Stimulated activated CD4-positive, alpha-beta T cell treated with anti-CD3 and anti-CD28 coated beads, Interleukin-1b, Interleukin-23, amount 100 ng/mL, for 1 hour (primary cell): ENCODE measurements around the gene NR1H2.

Experiments used
- DNase-seq, 2 donors: peaks; one replicate each; pipeline ENCODE4 v3.0.0-alpha.2; 2020; ENCODE audit warnings: low read depth in 2 of 2

The NR1H2 gene

DNA sequence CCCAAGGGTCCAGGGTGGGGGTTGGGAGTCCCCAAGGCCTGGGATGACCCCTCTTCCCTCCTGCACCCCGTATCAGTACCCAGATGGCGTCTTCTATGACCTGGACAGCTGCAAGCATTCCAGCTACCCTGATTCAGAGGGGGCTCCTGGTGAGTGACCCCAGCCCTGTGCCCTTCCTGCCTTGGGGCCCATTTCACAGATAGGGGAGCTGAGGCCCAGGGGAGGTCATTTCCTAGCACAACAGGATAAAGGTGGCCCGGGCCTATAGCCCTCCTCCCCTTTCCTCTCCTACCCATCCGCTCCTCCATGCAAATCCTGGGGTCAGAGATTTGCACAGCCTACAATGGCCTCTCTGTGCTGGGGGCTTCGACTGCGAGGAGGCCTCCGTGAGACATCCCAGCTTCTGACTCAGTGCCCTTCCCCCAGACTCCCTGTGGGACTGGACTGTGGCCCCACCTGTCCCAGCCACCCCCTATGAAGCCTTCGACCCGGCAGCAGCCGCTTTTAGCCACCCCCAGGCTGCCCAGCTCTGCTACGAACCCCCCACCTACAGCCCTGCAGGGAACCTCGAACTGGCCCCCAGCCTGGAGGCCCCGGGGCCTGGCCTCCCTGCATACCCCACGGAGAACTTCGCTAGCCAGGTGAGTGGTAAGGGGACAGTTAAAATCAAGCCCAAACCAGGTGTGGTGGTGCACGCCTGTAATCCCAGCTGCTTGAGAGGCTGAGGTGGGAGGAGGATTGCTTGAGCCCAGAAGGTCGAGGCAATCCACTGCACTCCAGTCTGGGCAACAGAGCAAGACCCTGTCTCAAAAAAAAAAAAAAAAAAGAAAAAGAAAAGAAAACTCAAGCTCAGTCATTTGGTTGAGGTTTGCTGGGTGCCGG, 46.4 kb downstream of the NR1H2 start:
- DNase-seq: no peak

GRCh38 chr19:50423279-50424113, 47.2 kb downstream of the NR1H2 start:
- DNase-seq: no peak

DNA sequence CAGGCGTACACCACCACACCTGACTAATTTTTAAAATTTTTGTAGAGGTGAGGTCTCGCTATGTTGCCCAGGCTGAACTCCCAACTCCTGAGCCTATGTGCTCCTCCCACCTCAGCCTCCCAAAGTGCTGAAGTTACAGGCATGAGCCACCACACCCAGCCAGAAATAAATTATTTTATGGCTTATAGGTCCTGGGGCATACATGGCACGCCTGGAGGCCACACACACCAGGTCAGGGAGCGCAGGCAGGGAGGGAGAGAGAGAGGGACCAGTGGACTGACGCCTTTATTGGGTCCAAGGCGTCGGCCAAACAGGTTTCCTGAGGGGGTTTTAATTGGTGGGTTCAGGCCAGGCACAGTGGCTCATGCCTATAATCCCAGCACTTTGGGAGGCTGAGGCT, 49.3 kb downstream of the NR1H2 start:
- no peak for DNase-seq

GRCh38 chr19:50427318-50427925, 51.2 kb downstream of the NR1H2 start:
- no peak for DNase-seq

DNA sequence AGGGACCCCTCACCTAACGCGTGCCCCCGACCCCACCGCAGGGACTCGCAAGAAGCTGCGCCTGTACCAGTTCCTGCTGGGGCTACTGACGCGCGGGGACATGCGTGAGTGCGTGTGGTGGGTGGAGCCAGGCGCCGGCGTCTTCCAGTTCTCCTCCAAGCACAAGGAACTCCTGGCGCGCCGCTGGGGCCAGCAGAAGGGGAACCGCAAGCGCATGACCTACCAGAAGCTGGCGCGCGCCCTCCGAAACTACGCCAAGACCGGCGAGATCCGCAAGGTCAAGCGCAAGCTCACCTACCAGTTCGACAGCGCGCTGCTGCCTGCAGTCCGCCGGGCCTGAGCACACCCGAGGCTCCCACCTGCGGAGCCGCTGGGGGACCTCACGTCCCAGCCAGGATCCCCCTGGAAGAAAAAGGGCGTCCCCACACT, 51.8 kb downstream of the NR1H2 start:
- DNase-seq: no peak

GRCh38 chr19:50428772-50429463, 52.7 kb downstream of the NR1H2 start:
- no peak for DNase-seq

DNA sequence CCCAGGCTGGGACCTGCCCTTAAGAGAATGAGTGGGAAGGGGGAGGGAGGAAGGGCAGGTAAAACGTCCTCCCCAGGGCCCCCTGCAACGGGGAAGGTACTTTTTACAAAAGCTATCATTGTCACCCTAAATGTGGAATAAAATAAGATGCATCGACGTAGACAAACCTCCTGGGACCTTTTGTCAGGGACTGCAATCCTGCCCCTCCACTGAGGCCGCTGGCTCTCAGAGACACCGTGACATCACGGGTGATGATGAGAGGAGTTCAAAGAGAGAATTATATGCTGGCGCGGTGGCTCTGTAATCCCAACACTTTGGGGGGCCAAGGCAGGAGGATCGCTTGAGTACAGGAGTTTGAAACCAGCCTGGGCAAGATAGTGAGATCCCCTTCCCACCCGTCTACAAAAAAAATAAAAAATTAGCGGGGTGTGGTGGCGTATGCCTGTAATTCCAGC, 54.7 kb downstream of the NR1H2 start:
- no peak for DNase-seq

DNA sequence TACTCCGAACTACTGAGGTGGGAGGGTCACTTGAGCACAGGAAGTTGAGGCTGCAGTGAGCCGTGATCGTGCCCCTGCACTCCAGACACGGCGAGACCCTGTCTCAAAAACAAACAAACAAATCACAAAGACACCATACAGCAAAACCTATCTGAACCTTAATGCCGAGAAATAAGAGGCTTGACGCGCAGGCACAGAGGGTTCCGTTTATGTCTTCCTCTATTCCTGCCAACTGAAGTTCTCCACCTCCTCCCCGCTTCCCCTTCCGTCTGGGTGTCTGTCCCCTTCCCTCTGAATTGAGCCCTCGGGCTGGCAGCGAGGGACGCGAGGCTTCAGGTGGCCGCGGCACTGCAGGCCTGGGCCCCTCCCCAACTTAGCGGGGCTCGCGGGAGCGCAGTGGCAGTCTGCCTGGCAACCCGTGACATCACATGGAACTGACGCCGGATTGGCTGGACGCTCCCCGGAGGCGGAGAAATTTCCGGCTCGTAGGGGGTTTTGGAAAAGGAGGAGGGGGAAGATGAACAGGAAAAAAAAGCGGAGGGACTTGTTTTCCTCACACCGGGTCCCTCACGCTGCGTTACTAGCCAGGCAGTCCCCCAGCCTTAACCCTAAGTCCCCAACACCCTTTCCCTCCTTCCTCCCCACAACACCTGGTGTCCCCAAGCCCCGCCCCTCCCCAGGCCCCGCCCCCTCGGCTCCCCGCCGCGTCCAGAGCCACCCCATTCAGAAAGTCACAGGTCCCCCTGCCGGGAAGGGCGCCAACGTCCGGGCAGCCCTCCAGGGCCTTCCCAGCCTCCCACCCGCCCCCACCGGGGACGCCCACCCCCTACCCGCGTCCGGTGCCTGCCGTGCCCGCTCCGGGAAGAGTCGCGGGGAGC, 55.3 kb downstream of the NR1H2 start:
- DNase-seq: peak; percentile 55 to 84

DNA sequence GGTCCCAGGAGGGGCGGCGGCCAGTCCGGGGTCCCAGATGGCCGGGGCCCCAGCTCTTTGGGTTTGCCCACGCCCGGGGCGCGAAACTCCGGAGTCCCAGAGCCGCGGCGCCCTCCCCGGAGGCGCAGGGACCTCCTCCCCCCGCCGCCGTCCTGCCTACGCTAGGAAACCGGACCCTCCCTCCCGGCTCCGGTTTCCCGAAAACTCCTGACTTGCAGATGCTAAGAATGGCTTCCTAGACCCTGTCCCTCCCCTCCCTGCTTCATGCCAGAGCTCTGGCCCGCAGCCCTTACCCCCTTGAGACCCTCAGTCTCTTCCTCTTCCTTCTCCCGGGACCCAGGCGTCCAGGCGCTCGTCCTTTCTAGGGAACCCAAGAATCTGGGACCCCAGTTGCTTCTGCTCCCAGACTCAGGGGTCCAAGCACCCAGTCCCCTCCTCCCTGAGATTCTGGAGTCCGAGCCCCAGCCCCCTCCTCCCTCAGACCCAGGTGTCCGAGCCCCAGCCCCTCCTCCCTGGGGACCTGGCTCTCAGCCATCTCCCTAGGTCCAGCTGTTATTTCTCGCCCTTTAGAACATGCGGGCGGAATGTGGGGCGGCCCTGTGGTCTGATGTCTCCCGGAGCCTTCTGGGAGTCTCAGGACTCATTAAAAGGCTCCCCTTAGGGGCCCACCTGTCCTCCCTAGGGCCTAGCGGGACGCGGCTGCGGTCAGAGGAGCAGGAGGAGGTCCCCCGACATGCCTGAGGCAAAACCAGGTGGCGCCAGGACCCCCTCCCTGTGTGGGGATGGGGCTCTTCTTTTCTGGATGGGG, 56.2 kb downstream of the NR1H2 start, which contains the start of gene MYBPC2:
Gene MYBPC2, plus strand, starts transcription at position 672 of the 808 bp plus-strand sequence. Its CDS starts 62 bp downstream, at position 734.
- DNase-seq: no peak
